ENCODE results near the gene MBOAT2. TPM values are rescaled to one million over a fixed set of nuclear protein-coding genes. Genes with fewer than 3 reads are reported as not detected.

Gene MBOAT2
- polyA plus RNA-seq, 1 donor from 2014 or later: 205 TPM

- Histone ChIP-seq H3K9me2 (ENCODE audit: insufficient read depth, low read length) (no peaks in the 10 kb centered on the region), H3K4me2 (ENCODE audit: low read length) (no peak overlapping the region), H3K27ac (ENCODE audit: low read length) (no peak overlapping the region), H3K79me2 (replicated peaks; ENCODE audit: insufficient read depth, low read length) (no peaks in the 10 kb centered on the region), H3K9me3 (ENCODE audit: low read length) (no peaks in the 10 kb centered on the region), H3K27me3 (ENCODE audit: insufficient read depth, low read depth, low read length) (no peaks in the 10 kb centered on the region), H3K36me3 (ENCODE audit: insufficient read depth, low read length) (no peaks in the 10 kb centered on the region), H4K20me1 (ENCODE audit: insufficient read depth) (no peaks in the 10 kb centered on the region), H3F3A (ENCODE audit: insufficient read depth, low read length, poor library complexity, severe bottlenecking) (no peaks in the 10 kb centered on the region), H3K9ac (ENCODE audit: low read length) (no peak overlapping the region), H3K4me3 (ENCODE audit: low read length) (no peak overlapping the region), H2AFZ (ENCODE audit: low read depth, low read length) (no peak overlapping the region)
- TF ChIP-seq RAD21 (conservative IDR thresholded peaks at IDR 0.05) (no peak), TAF1 (IDR thresholded peaks at IDR 0.05; ENCODE audit: low read depth) (no peak), EZH2 (IDR thresholded peaks at IDR 0.05; ENCODE audit: borderline replicate concordance, insufficient read depth, low read length, poor library complexity, severe bottlenecking) (no peak), REST (IDR thresholded peaks at IDR 0.05; ENCODE audit: borderline replicate concordance) (no peak), MXI1 (conservative IDR thresholded peaks at IDR 0.05; ENCODE audit: poor library complexity, severe bottlenecking) (no peak), CTCF (IDR thresholded peaks at IDR 0.05; ENCODE audit: poor library complexity, severe bottlenecking) (no peak), POLR2AphosphoS5 (IDR thresholded peaks at IDR 0.05) (no peak), EP300 (conservative IDR thresholded peaks at IDR 0.05; ENCODE audit: poor library complexity, severe bottlenecking) (no peak), SMC3 (conservative IDR thresholded peaks at IDR 0.05; ENCODE audit: poor library complexity) (no peak)
Measured at GRCh38 chr2:8847400-8847799, 156.1 kb downstream of the MBOAT2 start.

DNA sequence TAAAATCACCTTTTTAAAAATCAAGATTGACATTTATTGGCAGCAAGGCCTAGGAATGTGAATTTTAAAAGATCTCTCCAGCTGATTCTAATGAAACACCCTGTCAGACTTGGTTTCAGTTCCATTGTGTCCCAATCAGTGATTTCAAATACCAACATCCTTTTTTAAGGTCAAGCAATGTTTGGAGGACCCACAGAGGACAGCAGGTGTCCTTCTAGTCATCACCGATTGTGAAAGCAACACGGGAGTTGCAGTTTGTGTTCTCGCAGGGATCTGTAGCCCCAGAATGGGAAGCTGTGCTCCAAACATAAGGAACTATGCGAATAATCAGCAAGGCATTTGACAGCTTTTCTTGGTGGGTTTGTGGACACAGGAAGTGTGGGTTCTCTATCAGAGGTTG lies 161.6 kb downstream of the MBOAT2 start:
- TF ChIP-seq POLR2AphosphoS5 (IDR thresholded peaks at IDR 0.05) (no peak), EZH2 (IDR thresholded peaks at IDR 0.05; ENCODE audit: borderline replicate concordance, insufficient read depth, low read length, poor library complexity, severe bottlenecking) (no peak), TAF1 (IDR thresholded peaks at IDR 0.05; ENCODE audit: low read depth) (no peak), EP300 (conservative IDR thresholded peaks at IDR 0.05; ENCODE audit: poor library complexity, severe bottlenecking) (no peak)
- no peaks in the 10 kb centered on the region for H3K27me3 ChIP-seq (ENCODE audit: insufficient read depth, low read depth, low read length)
- H3K79me2 ChIP-seq (replicated peaks; ENCODE audit: insufficient read depth, low read length): peaks cover 4% of the 10 kb centered on the region
- no peak overlapping the region for H3K4me3 ChIP-seq (ENCODE audit: low read length)
- H4K20me1 ChIP-seq (ENCODE audit: insufficient read depth): no peaks in the 10 kb centered on the region
- H3K27ac ChIP-seq (ENCODE audit: low read length): no peak overlapping the region
- no peak overlapping the region for H2AFZ ChIP-seq (ENCODE audit: low read depth, low read length)
- H3K4me2 ChIP-seq (ENCODE audit: low read length): no peak overlapping the region
- no peaks in the 10 kb centered on the region for H3K9me2 ChIP-seq (ENCODE audit: insufficient read depth, low read length)
- H3F3A ChIP-seq (ENCODE audit: insufficient read depth, low read length, poor library complexity, severe bottlenecking): no peaks in the 10 kb centered on the region
- H3K9me3 ChIP-seq (ENCODE audit: low read length): no peaks in the 10 kb centered on the region
- no peak overlapping the region for H3K9ac ChIP-seq (ENCODE audit: low read length)
- H3K36me3 ChIP-seq (ENCODE audit: insufficient read depth, low read length): no peaks in the 10 kb centered on the region
